ENCODE measurements around the gene SCAMP5. TPM values are rescaled to one million over a fixed set of nuclear protein-coding genes. Genes with fewer than 3 reads are reported as not detected.
A peak's percentile ranks its signal among the peaks of the same experiment; 100 is the strongest.

The SCAMP5 gene
- total and polyA plus RNA-seq, 2 of the 4 experiments (the other 2 are of a cell fraction): 0.36 to 1.6 TPM

GRCh38 chr15:75023181-75023871 lies 28.0 kb downstream of the SCAMP5 start, which contains the start of gene PPCDC:
Gene PPCDC, plus strand, starts transcription at chr15:75023590. Its CDS starts 4,729 bp downstream, at chr15:75028319.
- Histone ChIP-seq H2BK5ac (ENCODE audit: low read depth, low read length, poor library complexity, severe bottlenecking) (peak within 1 kb of the TSS; percentile 65), H3K14ac (replicated peaks; ENCODE audit: low read depth, low read length) (peak within 1 kb of the TSS; percentile 99), H3K27ac (ENCODE audit: insufficient read depth, low read length) (peak within 1 kb of the TSS; percentile 75), H4K20me1 (ENCODE audit: insufficient read depth, low read length) (no peaks in the 10 kb centered on the region), H2AFZ (replicated peaks; ENCODE audit: low read length, poor library complexity) (peak within 1 kb of the TSS; percentile 95), H2AK5ac (ENCODE audit: low read depth, low read length) (peak within 1 kb of the TSS; percentile 80), H2BK15ac (ENCODE audit: low read depth, low read length) (no peak within 1 kb of the TSS), H3K4ac (ENCODE audit: low read depth, low read length) (peak within 1 kb of the TSS; percentile 98), H3K4me1 (ENCODE audit: control insufficient read depth, insufficient read depth, low read length) (peaks cover 2% of the 10 kb centered on the region; the same call in 1 of the 2 replicates), H2BK120ac (ENCODE audit: low read depth, low read length) (peak within 1 kb of the TSS; percentile 72), H3K9me1 (ENCODE audit: insufficient read depth, low read length) (peaks cover 4% of the 10 kb centered on the region; the same call in 1 of the 2 replicates), H3K9ac (ENCODE audit: low read depth, low read length) (peak within 1 kb of the TSS; percentile 85), H2BK20ac (ENCODE audit: low read depth, low read length) (no peak within 1 kb of the TSS), H4K5ac (ENCODE audit: low read depth, low read length) (peak within 1 kb of the TSS; percentile 69), H3K4me3 (ENCODE audit: insufficient read depth, low read depth, low read length) (peak within 1 kb of the TSS; percentile 64), H4K91ac (ENCODE audit: insufficient read depth, low read depth, low read length) (peak within 1 kb of the TSS; percentile 88), H3K27me3 (ENCODE audit: control insufficient read depth, insufficient read depth, low read length) (peaks cover 1% of the 10 kb centered on the region; the same call in 1 of the 2 replicates), H3K56ac (ENCODE audit: extremely low read depth, insufficient read depth, low read length) (peak within 1 kb of the TSS; percentile 88), H3K4me2 (ENCODE audit: low read depth, low read length) (peak within 1 kb of the TSS; percentile 92), H3K18ac (ENCODE audit: low read depth, low read length) (peak within 1 kb of the TSS; percentile 44), H3K9me3 (ENCODE audit: control insufficient read depth, insufficient read depth, low read length) (no peaks in the 10 kb centered on the region), H3K79me1 (ENCODE audit: low read depth in 1 of 2, low read length in 2 of 2) (peaks cover 8 to 13% of the 10 kb centered on the region in 2 experiments), H3K23ac (ENCODE audit: low read depth, low read length) (peak within 1 kb of the TSS; percentile 98), H2AK9ac (replicated peaks; ENCODE audit: low read depth, low read length, poor library complexity) (peak within 1 kb of the TSS; percentile 92), H4K8ac (ENCODE audit: low read depth in 2 of 2, low read length in 2 of 2) (peak within 1 kb of the TSS; percentile 71 to 99), H3K36me3 (ENCODE audit: control insufficient read depth, insufficient read depth, low read length) (no peaks in the 10 kb centered on the region)
- 0% methylated on average over 9 of the region's 40 CpGs; no CpG with 5 or more reads in 1 of the 2 experiments for whole genome bisulfite sequencing, 2 experiments (ENCODE audit: extremely low coverage in 2 of 2, insufficient read length in 1 of 2)
- in situ Hi-C loops (cut with MboI; ENCODE audit: low sequenced_read_pairs): no loop called here
- ATAC-seq (ENCODE audit: low read depth) (peak; percentile 100), DNase-seq (peak; percentile 92)
- dilution Hi-C loops (cut with HindIII; ENCODE audit: low sequenced_read_pairs, unreplicated experiment): no loop called here
- ChIA-PET POLR2A (ENCODE audit: unreplicated experiment) (interaction anchor here (0.6 to 0.7 kb wide), 2 partner anchors 45 to 236 kb away, joined by 9 to 17 read pairs; no protein-coding TSS in a partner anchor), CTCF (interaction anchor here (0.6 kb wide), 1 partner anchor 120 kb away, joined by 4 read pairs; no protein-coding TSS in a partner anchor)
- BruUV-seq (replicated peaks): no TSS peak
- TF ChIP-seq FOS (IDR thresholded peaks at IDR 0.05; ENCODE audit: low read depth, low read length) (no peak), BHLHE40 (IDR thresholded peaks at IDR 0.05; ENCODE audit: low read depth, low read length) (peak; percentile 87), MXI1 (IDR thresholded peaks at IDR 0.05; ENCODE audit: borderline replicate concordance, low read depth, low read length) (peak; percentile 50; the same call in 1 of the 2 replicates), MAZ (IDR thresholded peaks at IDR 0.05; ENCODE audit: borderline replicate concordance, low read depth, low read length) (peak; percentile 69; the same call in 1 of the 2 replicates), RAD21 (IDR thresholded peaks at IDR 0.05; ENCODE audit: low read length) (no peak), POLR2A (IDR thresholded peaks at IDR 0.05; ENCODE audit: low read depth, low read length) (peak; percentile 84)
- TF ChIP-seq, protein P1, sequence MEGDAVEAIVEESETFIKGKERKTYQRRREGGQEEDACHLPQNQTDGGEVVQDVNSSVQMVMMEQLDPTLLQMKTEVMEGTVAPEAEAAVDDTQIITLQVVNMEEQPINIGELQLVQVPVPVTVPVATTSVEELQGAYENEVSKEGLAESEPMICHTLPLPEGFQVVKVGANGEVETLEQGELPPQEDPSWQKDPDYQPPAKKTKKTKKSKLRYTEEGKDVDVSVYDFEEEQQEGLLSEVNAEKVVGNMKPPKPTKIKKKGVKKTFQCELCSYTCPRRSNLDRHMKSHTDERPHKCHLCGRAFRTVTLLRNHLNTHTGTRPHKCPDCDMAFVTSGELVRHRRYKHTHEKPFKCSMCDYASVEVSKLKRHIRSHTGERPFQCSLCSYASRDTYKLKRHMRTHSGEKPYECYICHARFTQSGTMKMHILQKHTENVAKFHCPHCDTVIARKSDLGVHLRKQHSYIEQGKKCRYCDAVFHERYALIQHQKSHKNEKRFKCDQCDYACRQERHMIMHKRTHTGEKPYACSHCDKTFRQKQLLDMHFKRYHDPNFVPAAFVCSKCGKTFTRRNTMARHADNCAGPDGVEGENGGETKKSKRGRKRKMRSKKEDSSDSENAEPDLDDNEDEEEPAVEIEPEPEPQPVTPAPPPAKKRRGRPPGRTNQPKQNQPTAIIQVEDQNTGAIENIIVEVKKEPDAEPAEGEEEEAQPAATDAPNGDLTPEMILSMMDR (conservative IDR thresholded peaks at IDR 0.05; ENCODE audit: low read depth, low read length): no peak
- intact Hi-C loops (cut with micrococcal nuclease): loop anchor here (10.0 kb wide), 2 partner anchors 281 to 431 kb away; partner anchors contain the start of gene SIN3A
